Erythroblast (primary cell): ENCODE data around the gene DUSP10.

ENCODE experiments used
- DNase-seq, 2 experiments: peaks; one replicate each; lab custom pipeline; 2025; lab: John Stamatoyannopoulos, UW
- GATA1 ChIP-seq: IDR thresholded peaks from 2 replicates; pipeline ENCODE4 v1.6.1; 2011; ENCODE audit warnings: low read depth, mild to moderate bottlenecking, control low read depth, low read length, moderate library complexity
- POLR2A ChIP-seq: IDR thresholded peaks from 2 replicates; pipeline ENCODE4 v1.6.1; 2011; ENCODE audit warnings: mild to moderate bottlenecking, low read length

Gene DUSP10

DNA sequence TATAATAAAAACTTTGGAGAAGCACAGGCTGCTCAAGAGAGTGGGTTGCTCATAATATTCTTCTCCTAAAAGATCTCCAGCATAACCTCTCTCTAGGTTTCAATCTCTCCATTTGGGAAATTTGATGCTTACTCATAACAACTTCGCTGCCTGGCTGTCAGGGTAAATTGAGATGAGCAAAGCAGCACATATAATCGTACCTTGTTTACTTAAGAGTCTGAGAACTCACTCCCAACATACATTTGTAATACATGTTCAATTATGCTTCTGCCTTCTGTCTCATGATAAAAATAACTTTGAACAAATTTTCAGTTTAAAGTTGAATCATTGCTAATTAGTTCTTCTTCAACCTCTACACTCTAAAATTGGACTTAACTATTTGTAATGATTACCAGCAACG is 68.9 kb downstream of the DUSP10 start:
- DNase-seq, result no peak
- TF ChIP-seq POLR2A (no peak), GATA1 (no peak)

- no peak for TF ChIP-seq POLR2A
- no peak for TF ChIP-seq GATA1
- DNase-seq, result peak in 1 of 2 experiments; percentile 24
Measured at GRCh38 chr1:221672239-221672645, 69.6 kb downstream of the DUSP10 start.

DNA sequence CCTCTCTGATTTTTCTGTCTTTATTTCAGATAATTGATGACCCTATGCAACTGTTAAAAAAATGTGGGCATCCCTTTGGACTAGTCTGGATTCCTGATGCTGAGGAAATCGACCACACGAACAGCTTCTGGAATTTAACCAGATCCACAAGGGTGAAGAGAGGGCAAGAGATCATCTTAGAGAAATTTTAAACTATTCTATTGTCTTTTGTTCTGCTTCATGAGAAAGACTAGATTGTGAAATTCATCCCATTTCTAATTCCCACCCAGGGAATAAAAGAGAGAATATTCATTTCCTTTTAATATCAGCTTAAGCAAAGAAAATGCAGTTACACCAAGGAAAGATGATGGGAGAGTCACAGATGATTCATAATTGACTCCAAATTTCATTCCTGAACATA is 71.8 kb downstream of the DUSP10 start:
- no peak for DNase-seq
- TF ChIP-seq GATA1, result no peak
- no peak for TF ChIP-seq POLR2A

DNA sequence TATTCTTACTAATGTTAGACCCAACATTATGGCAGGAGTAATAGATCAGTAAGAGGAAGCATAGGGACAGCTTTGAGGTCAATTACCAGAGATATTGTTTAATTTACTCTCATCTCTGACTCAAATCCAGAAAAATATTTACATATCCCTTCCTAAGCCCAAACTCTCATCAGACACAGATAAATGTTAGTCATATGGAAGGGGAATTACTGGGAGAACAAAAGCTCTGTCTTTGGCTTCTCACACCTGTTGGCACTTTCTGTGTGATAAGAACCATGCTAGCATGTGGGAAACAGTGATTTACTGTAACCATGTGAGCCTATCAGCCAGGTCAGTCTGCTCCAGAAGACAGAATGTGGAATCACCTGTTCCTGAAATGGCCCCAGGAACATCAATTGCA is 72.4 kb downstream of the DUSP10 start:
- TF ChIP-seq GATA1 (no peak), POLR2A (no peak)
- DNase-seq, result no peak

DNA sequence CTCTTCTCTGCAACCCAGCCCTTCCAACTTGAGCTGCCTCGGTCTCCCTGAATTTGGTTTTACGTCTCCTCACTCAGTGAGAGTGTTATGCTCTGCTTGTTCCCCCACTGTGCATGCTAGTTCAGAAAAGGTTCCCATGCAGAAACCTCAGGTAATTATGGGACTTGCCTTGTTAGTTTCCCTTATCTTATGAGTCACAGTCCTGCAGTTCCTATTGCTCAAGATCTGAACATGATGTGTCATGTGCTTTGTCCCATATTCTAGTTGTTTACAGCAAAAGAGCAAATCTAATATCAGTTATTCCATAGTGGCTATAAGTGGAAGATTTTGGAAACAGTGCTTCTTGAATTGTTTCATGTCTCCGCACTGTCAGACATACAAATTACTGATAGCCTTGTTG is 74.4 kb downstream of the DUSP10 start:
- peak in 1 of 2 experiments; percentile 10 for DNase-seq
- TF ChIP-seq POLR2A, result no peak

- no peak for TF ChIP-seq POLR2A
- no peak for TF ChIP-seq GATA1
- DNase-seq, result no peak
Measured at GRCh38 chr1:221664253-221664652, 77.6 kb downstream of the DUSP10 start.

- DNase-seq, result no peak
- TF ChIP-seq POLR2A (no peak), GATA1 (no peak)
Measured at GRCh38 chr1:221663321-221663720, 78.6 kb downstream of the DUSP10 start.

GRCh38 chr1:221655766-221656305 is 86.1 kb downstream of the DUSP10 start:
- TF ChIP-seq GATA1 (no peak), POLR2A (no peak)
- no peak for DNase-seq
